ENCODE data around the gene RAB22A. TPM values are rescaled to one million over a fixed set of nuclear protein-coding genes. Genes with fewer than 3 reads are reported as not detected.
A peak's percentile ranks its signal among the peaks of the same experiment; 100 is the strongest.

Gene RAB22A
- total and polyA plus RNA-seq, 9 of the 15 experiments (the other 6 are each of a cell fraction or from before 2014, with no cell fraction given): 1.1 to 8.0 (median 6.7) TPM

DNA sequence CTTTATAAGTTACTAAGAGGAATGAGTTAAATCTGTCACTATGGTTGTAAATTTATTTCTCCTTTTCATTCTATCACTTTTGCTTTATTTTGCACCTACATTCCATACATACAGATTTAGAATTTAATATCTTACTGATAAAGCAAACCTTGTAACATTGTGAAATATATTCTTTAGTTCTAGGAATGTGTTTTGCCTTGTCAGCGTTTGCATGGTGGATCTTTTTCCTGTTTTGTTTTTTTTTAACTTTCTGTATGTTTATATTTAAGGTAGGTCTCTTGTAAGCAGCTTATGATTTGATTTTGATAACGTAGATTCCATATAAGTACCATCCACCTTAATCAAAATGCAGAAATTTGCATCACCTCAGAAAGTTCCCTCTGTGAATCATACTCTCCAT lies 16.4 kb downstream of the RAB22A start:
- peaks cover 71% of the 10 kb centered on the region for H3K79me2 ChIP-seq (ENCODE audit: control insufficient read depth, insufficient read depth, low read length)
- H3K9me3 ChIP-seq (replicated peaks; ENCODE audit: control insufficient read depth, insufficient read depth, low read depth, low read length): no peaks in the 10 kb centered on the region
- H3K4me3 ChIP-seq: no peak overlapping the region
- H3K27ac ChIP-seq (ENCODE audit: extremely low read depth, low read depth, low read length): no peak overlapping the region
- ChIA-PET CTCF (ENCODE audit: low intra/inter-chr PET ratio) (no interaction called here), POLR2A (no interaction called here)
- no peak overlapping the region for H2AFZ ChIP-seq (ENCODE audit: low read depth, low read length)
- intact Hi-C loops (cut with micrococcal nuclease) (no loop called here), in situ Hi-C loops (cut with MboI) (no loop called here)
- ATAC-seq: no peak
- H3K4me2 ChIP-seq (ENCODE audit: insufficient read depth, low read length): no peak overlapping the region
- 0 out of 2 replicates have a peak, but pooled peaks cover 2% of the 10 kb centered on the region for H4K20me1 ChIP-seq (replicated peaks; ENCODE audit: control insufficient read depth, insufficient read depth, low read length)
- 74% methylated on average over 2 of the region's 2 CpGs for WGBS (ENCODE audit: insufficient coverage, low coverage, missing lambda C conversion rate)
- no TSS peak for BruUV-seq (replicated peaks)
- FAIRE-seq: no peak
- no peak overlapping the region for H3K9ac ChIP-seq (ENCODE audit: insufficient read depth in 1 of 2, low read depth in 2 of 2, low read length in 2 of 2)
- H3K36me3 ChIP-seq (ENCODE audit: control insufficient read depth, insufficient read depth, low read length): no peaks in the 10 kb centered on the region; the same call in 2 of the 3 replicates
- no peaks in the 10 kb centered on the region for H3K9me1 ChIP-seq (ENCODE audit: control insufficient read depth, insufficient read depth, low read length)
- no peaks in the 10 kb centered on the region for H3K27me3 ChIP-seq (ENCODE audit: control insufficient read depth in 2 of 2, insufficient read depth in 2 of 2, low read length in 2 of 2)
- peaks cover 0 to 10% of the 10 kb centered on the region in 2 experiments; a peak in 2 of 5 replicates for H3K4me1 ChIP-seq (replicated peaks in 1 of 2; ENCODE audit: control insufficient read depth in 2 of 2, insufficient read depth in 2 of 2, low read length in 2 of 2)
- no peak for DNase-seq (ENCODE audit: extremely low read depth in 1 of 4, low spot score in 3 of 4)
- TF ChIP-seq SAFB2 (IDR thresholded peaks at IDR 0.05; ENCODE audit: borderline replicate concordance, low read depth, low read length, severe bottlenecking): no peak
- TF ChIP-seq, protein P1, sequence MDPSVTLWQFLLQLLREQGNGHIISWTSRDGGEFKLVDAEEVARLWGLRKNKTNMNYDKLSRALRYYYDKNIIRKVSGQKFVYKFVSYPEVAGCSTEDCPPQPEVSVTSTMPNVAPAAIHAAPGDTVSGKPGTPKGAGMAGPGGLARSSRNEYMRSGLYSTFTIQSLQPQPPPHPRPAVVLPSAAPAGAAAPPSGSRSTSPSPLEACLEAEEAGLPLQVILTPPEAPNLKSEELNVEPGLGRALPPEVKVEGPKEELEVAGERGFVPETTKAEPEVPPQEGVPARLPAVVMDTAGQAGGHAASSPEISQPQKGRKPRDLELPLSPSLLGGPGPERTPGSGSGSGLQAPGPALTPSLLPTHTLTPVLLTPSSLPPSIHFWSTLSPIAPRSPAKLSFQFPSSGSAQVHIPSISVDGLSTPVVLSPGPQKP (CRISPR knock-in tag; IDR thresholded peaks at IDR 0.05): no peak
- TF ChIP-seq, protein P2, sequence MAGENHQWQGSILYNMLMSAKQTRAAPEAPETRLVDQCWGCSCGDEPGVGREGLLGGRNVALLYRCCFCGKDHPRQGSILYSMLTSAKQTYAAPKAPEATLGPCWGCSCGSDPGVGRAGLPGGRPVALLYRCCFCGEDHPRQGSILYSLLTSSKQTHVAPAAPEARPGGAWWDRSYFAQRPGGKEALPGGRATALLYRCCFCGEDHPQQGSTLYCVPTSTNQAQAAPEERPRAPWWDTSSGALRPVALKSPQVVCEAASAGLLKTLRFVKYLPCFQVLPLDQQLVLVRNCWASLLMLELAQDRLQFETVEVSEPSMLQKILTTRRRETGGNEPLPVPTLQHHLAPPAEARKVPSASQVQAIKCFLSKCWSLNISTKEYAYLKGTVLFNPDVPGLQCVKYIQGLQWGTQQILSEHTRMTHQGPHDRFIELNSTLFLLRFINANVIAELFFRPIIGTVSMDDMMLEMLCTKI (IDR thresholded peaks at IDR 0.05; ENCODE audit: partially characterized antibody): no peak
- no peak for TF ChIP-seq ZNF696 (CRISPR knock-in tag; conservative IDR thresholded peaks at IDR 0.05)
- peak; percentile 88 for TF ChIP-seq MAFK (IDR thresholded peaks at IDR 0.05; ENCODE audit: low read length)
- TF ChIP-seq PYGO2 (tag; IDR thresholded peaks at IDR 0.05): no peak
- TF ChIP-seq ETV1 (tag; conservative IDR thresholded peaks at IDR 0.05; ENCODE audit: low read depth): no peak
- peak; percentile 74 for TF ChIP-seq MAFG (tag; conservative IDR thresholded peaks at IDR 0.05)
- TF ChIP-seq, protein P3, sequence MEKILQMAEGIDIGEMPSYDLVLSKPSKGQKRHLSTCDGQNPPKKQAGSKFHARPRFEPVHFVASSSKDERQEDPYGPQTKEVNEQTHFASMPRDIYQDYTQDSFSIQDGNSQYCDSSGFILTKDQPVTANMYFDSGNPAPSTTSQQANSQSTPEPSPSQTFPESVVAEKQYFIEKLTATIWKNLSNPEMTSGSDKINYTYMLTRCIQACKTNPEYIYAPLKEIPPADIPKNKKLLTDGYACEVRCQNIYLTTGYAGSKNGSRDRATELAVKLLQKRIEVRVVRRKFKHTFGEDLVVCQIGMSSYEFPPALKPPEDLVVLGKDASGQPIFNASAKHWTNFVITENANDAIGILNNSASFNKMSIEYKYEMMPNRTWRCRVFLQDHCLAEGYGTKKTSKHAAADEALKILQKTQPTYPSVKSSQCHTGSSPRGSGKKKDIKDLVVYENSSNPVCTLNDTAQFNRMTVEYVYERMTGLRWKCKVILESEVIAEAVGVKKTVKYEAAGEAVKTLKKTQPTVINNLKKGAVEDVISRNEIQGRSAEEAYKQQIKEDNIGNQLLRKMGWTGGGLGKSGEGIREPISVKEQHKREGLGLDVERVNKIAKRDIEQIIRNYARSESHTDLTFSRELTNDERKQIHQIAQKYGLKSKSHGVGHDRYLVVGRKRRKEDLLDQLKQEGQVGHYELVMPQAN (IDR thresholded peaks at IDR 0.05; ENCODE audit: borderline replicate concordance): no peak
- TF ChIP-seq CEBPB (tag; IDR thresholded peaks at IDR 0.05): peak; percentile 7; the same call in 1 of the 2 replicates
- no peak for TF ChIP-seq KHSRP (IDR thresholded peaks at IDR 0.05)
- no peak for TF ChIP-seq BCOR (IDR thresholded peaks at IDR 0.05)
- TF ChIP-seq ZNF146 (CRISPR knock-in tag; IDR thresholded peaks at IDR 0.05; ENCODE audit: unreplicated experiment): no peak
- TF ChIP-seq ZNF316 (IDR thresholded peaks at IDR 0.05): peak; percentile 94
- TF ChIP-seq CTBP1 (IDR thresholded peaks at IDR 0.05; ENCODE audit: borderline replicate concordance): no peak
- TF ChIP-seq ZNF133 (CRISPR knock-in tag; IDR thresholded peaks at IDR 0.05): no peak
- TF ChIP-seq ZNF444 (CRISPR knock-in tag; IDR thresholded peaks at IDR 0.05): no peak
